ENCODE data around the gene JPH4. TPM values are rescaled to one million over a fixed set of nuclear protein-coding genes. Genes with fewer than 3 reads are reported as not detected.
A peak's percentile ranks its signal among the peaks of the same experiment; 100 is the strongest.
"Not testable (repeated sequence)": the region's sequence is repeated elsewhere in the genome, so short reads cannot be mapped to it uniquely, and the experiment has no call there.

Gene JPH4
- total and polyA plus RNA-seq, 5 donors from 2014 or later: 0.14 TPM; not detected in 4

DNA sequence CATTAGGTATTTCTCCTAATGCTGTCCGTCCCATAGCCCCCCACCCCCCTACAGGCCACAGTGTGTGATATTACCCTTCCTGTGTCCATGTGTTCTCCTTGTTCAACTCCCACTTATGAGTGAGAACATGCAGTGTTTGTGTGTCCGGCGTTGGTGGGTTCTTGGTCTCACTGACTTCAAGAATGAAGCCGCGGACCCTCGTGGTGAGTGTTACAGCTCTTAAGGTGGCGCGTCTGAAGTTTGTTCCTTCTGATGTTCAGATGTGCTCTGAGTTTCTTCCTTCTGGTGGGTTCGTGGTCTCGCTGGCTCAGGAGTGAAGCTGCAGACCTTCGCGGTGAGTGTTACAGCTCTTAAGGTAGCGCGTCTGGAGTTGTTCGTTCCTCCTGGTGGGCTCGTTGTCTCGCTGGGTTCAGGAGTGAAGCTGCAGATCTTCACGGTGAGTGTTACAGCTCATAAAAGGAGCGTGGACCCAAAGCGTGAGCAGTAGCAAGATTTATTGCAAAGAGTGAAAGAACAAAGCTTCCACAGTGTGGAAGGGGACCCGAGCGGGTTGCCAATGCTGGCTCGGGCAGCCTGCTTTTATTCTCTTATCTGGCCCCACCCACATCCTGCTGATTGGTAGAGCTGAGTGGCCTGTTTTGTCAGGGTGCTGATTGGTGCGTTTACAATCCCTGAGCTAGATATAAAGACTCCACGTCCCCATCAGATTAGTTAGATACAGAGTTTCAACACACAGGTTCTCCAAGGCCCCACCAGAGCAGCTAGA is 5.4 kb upstream of the JPH4 start:
- not testable (repeated sequence) for ATAC-seq (ENCODE audit: low read depth in 2 of 2)

GRCh38 chr14:23582906-23583760 is 4.5 kb upstream of the JPH4 start:
- H3K9me3 ChIP-seq (ENCODE audit: control insufficient read depth in 2 of 2, low read length in 2 of 2): no peaks in the 10 kb centered on the region
- no peak overlapping the region for H3K27ac ChIP-seq (ENCODE audit: insufficient read depth, low read length, poor library complexity, severe bottlenecking)
- H3K36me3 ChIP-seq (ENCODE audit: control insufficient read depth, insufficient read depth, low read length): no peaks in the 10 kb centered on the region
- H3K4me1 ChIP-seq (ENCODE audit: control insufficient read depth, insufficient read depth, low read length, poor library complexity, severe bottlenecking): peaks cover under 1% of the 10 kb centered on the region
- no peaks in the 10 kb centered on the region for H3K27me3 ChIP-seq (ENCODE audit: control insufficient read depth, insufficient read depth, low read length)
- H3K4me1 Mint-ChIP-seq: peaks cover 0 to 10% (median 0%) of the 10 kb centered on the region in 4 donors
- peaks cover 0 to 1% (median 0%) of the 10 kb centered on the region in 7 donors for H3K9me3 Mint-ChIP-seq
- H3K36me3 Mint-ChIP-seq: no peaks in the 10 kb centered on the region
- no peak overlapping the region for H3K4me3 ChIP-seq (ENCODE audit: low read depth, low read length)
- H3K4me3 Mint-ChIP-seq: no peak overlapping the region
- DNase-seq (no peak), ATAC-seq (ENCODE audit: low read depth in 2 of 2) (no peak)
- H3K27me3 Mint-ChIP-seq: peaks cover 53% of the 10 kb centered on the region
- no peak overlapping the region for H3K27ac Mint-ChIP-seq

More for the DNA sequence above, 5.4 kb upstream of the JPH4 start:
- H3K4me1 ChIP-seq (ENCODE audit: control insufficient read depth, insufficient read depth, low read length, poor library complexity, severe bottlenecking); H3K27me3 ChIP-seq (ENCODE audit: control insufficient read depth, insufficient read depth, low read length); H3K9me3 Mint-ChIP-seq; DNase-seq; H3K4me3 ChIP-seq (ENCODE audit: low read depth, low read length); H3K27ac Mint-ChIP-seq; H3K4me1 Mint-ChIP-seq; H3K36me3 Mint-ChIP-seq; H3K36me3 ChIP-seq (ENCODE audit: control insufficient read depth, insufficient read depth, low read length); H3K27ac ChIP-seq (ENCODE audit: insufficient read depth, low read length, poor library complexity, severe bottlenecking); H3K9me3 ChIP-seq (ENCODE audit: control insufficient read depth in 2 of 2, low read length in 2 of 2): not testable (repeated sequence)
- Mint-ChIP-seq H3K4me3 (peak overlapping the region in 1 of 4 donors; percentile 61), H3K27me3 (peaks cover 52% of the 10 kb centered on the region)

DNA sequence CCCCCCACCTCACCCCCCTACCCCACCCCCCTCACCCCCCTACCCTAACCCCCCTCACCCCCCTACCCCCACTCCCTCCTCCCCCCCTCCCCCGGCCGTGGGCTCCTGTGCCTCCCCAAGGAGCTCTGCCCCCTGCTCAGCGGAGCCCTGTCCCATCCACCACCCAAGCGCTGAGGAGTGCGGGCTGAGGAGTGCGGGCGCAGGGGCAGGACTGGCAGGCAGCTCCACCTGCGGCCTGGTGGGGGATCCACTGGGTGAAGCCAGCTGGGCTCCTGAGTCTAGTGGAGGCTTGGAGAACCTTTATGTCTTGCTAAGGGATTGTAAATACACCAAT is 2.3 kb upstream of the JPH4 start:
- Mint-ChIP-seq H3K4me1 (peaks cover 0 to 23% (median 1%) of the 10 kb centered on the region in 4 donors), H3K9me3 (peaks cover 0 to 1% (median 0%) of the 10 kb centered on the region in 7 donors), H3K4me3 (no peak overlapping the region), H3K36me3 (no peaks in the 10 kb centered on the region), H3K27me3 (peaks cover 65% of the 10 kb centered on the region), H3K27ac (no peak overlapping the region)
- H3K27ac ChIP-seq (ENCODE audit: insufficient read depth, low read length, poor library complexity, severe bottlenecking): no peak overlapping the region
- H3K4me3 ChIP-seq (ENCODE audit: low read depth, low read length): no peak overlapping the region
- no peak for DNase-seq
- no peaks in the 10 kb centered on the region for H3K27me3 ChIP-seq (ENCODE audit: control insufficient read depth, insufficient read depth, low read length)
- no peaks in the 10 kb centered on the region for H3K9me3 ChIP-seq (ENCODE audit: control insufficient read depth in 2 of 2, low read length in 2 of 2)
- H3K4me1 ChIP-seq (ENCODE audit: control insufficient read depth, insufficient read depth, low read length, poor library complexity, severe bottlenecking): peaks cover 23% of the 10 kb centered on the region
- H3K36me3 ChIP-seq (ENCODE audit: control insufficient read depth, insufficient read depth, low read length): no peaks in the 10 kb centered on the region
- no peak for ATAC-seq (ENCODE audit: low read depth in 2 of 2)

GRCh38 chr14:23580152-23580926 is 1.7 kb upstream of the JPH4 start:
- no peak overlapping the region for H3K27ac Mint-ChIP-seq

GRCh38 chr14:23579739-23580138 is 1.1 kb upstream of the JPH4 start:
- Histone ChIP-seq H3K27ac (ENCODE audit: insufficient read depth, low read length, poor library complexity, severe bottlenecking) (no peak overlapping the region), H3K4me3 (ENCODE audit: low read depth, low read length) (no peak overlapping the region), H3K36me3 (ENCODE audit: control insufficient read depth, insufficient read depth, low read length) (no peaks in the 10 kb centered on the region), H3K4me1 (ENCODE audit: control insufficient read depth, insufficient read depth, low read length, poor library complexity, severe bottlenecking) (peaks cover 24% of the 10 kb centered on the region), H3K27me3 (ENCODE audit: control insufficient read depth, insufficient read depth, low read length) (peaks cover 3% of the 10 kb centered on the region), H3K9me3 (ENCODE audit: control insufficient read depth in 2 of 2, low read length in 2 of 2) (no peaks in the 10 kb centered on the region)
- Mint-ChIP-seq H3K36me3 (no peaks in the 10 kb centered on the region), H3K27ac (no peak overlapping the region), H3K27me3 (peaks cover 65% of the 10 kb centered on the region), H3K9me3 (peaks cover 0 to 1% (median 0%) of the 10 kb centered on the region in 7 donors), H3K4me1 (peaks cover 0 to 23% (median 1%) of the 10 kb centered on the region in 4 donors), H3K4me3 (no peak overlapping the region)
- ATAC-seq (ENCODE audit: low read depth in 2 of 2) (no peak), DNase-seq (no peak)

More at GRCh38 chr14:23580152-23580926, 1.7 kb upstream of the JPH4 start:
- H3K36me3 Mint-ChIP-seq: no peaks in the 10 kb centered on the region
- H3K27me3 ChIP-seq (ENCODE audit: control insufficient read depth, insufficient read depth, low read length): no peaks in the 10 kb centered on the region
- peaks cover 0 to 23% (median 1%) of the 10 kb centered on the region in 4 donors for H3K4me1 Mint-ChIP-seq
- ATAC-seq (ENCODE audit: low read depth in 2 of 2) (no peak), DNase-seq (no peak)
- peaks cover 63% of the 10 kb centered on the region for H3K27me3 Mint-ChIP-seq
- peaks cover 24% of the 10 kb centered on the region for H3K4me1 ChIP-seq (ENCODE audit: control insufficient read depth, insufficient read depth, low read length, poor library complexity, severe bottlenecking)
- H3K9me3 Mint-ChIP-seq: peaks cover 0 to 1% (median 0%) of the 10 kb centered on the region in 7 donors
- no peaks in the 10 kb centered on the region for H3K36me3 ChIP-seq (ENCODE audit: control insufficient read depth, insufficient read depth, low read length)
- H3K27ac ChIP-seq (ENCODE audit: insufficient read depth, low read length, poor library complexity, severe bottlenecking): no peak overlapping the region
- H3K4me3 Mint-ChIP-seq: no peak overlapping the region
- no peak overlapping the region for H3K4me3 ChIP-seq (ENCODE audit: low read depth, low read length)
- H3K9me3 ChIP-seq (ENCODE audit: control insufficient read depth in 2 of 2, low read length in 2 of 2): no peaks in the 10 kb centered on the region

DNA sequence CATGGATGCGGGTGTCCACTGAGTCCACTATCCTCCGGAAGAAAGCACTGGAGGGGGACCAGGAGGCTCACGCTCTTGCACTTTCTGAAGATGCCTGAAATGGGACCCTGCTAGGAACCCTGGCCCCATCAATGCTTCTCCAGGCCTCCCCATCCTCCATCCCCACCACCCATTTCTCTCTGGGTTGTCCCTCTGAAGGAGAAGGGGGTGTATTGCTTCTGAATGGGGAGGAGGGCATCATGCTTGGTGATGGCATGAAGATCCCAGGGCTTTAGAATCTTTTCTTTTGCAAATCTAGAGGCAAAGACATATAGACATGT is 681 bp upstream of the JPH4 start:
- DNase-seq: no peak
- no peak overlapping the region for H3K27ac Mint-ChIP-seq
- H3K27me3 ChIP-seq (ENCODE audit: control insufficient read depth, insufficient read depth, low read length): peaks cover 3% of the 10 kb centered on the region

GRCh38 chr14:23577710-23578392 is 739 bp downstream of the JPH4 start:
- Histone ChIP-seq H3K27me3 (ENCODE audit: control insufficient read depth, insufficient read depth, low read length) (peaks cover 3% of the 10 kb centered on the region), H3K4me1 (ENCODE audit: control insufficient read depth, insufficient read depth, low read length, poor library complexity, severe bottlenecking) (peaks cover 24% of the 10 kb centered on the region), H3K9me3 (ENCODE audit: control insufficient read depth in 2 of 2, low read length in 2 of 2) (no peaks in the 10 kb centered on the region), H3K4me3 (ENCODE audit: low read depth, low read length) (no peak overlapping the region), H3K36me3 (ENCODE audit: control insufficient read depth, insufficient read depth, low read length) (no peaks in the 10 kb centered on the region), H3K27ac (ENCODE audit: insufficient read depth, low read length, poor library complexity, severe bottlenecking) (no peak overlapping the region)
- H3K27ac Mint-ChIP-seq: no peak overlapping the region
- DNase-seq (no peak), ATAC-seq (ENCODE audit: low read depth in 2 of 2) (no peak)
- no peak overlapping the region for H3K4me3 Mint-ChIP-seq
- H3K4me1 Mint-ChIP-seq: peaks cover 0 to 23% (median 1%) of the 10 kb centered on the region in 4 donors
- H3K9me3 Mint-ChIP-seq: peaks cover 0 to 1% (median 0%) of the 10 kb centered on the region in 7 donors
- peaks cover 67% of the 10 kb centered on the region for H3K27me3 Mint-ChIP-seq
- no peaks in the 10 kb centered on the region for H3K36me3 Mint-ChIP-seq

More for the DNA sequence above, 681 bp upstream of the JPH4 start:
- Histone ChIP-seq H3K27ac (ENCODE audit: insufficient read depth, low read length, poor library complexity, severe bottlenecking) (no peak overlapping the region), H3K4me3 (ENCODE audit: low read depth, low read length) (no peak overlapping the region), H3K4me1 (ENCODE audit: control insufficient read depth, insufficient read depth, low read length, poor library complexity, severe bottlenecking) (peaks cover 24% of the 10 kb centered on the region), H3K36me3 (ENCODE audit: control insufficient read depth, insufficient read depth, low read length) (no peaks in the 10 kb centered on the region), H3K9me3 (ENCODE audit: control insufficient read depth in 2 of 2, low read length in 2 of 2) (no peaks in the 10 kb centered on the region)
- no peak for ATAC-seq (ENCODE audit: low read depth in 2 of 2)
- no peak overlapping the region for H3K4me3 Mint-ChIP-seq
- peaks cover 67% of the 10 kb centered on the region for H3K27me3 Mint-ChIP-seq
- H3K36me3 Mint-ChIP-seq: no peaks in the 10 kb centered on the region
- peaks cover 0 to 1% (median 0%) of the 10 kb centered on the region in 7 donors for H3K9me3 Mint-ChIP-seq
- H3K4me1 Mint-ChIP-seq: peaks cover 0 to 23% (median 1%) of the 10 kb centered on the region in 4 donors
